Neural crest cell (in vitro differentiated cells): ENCODE measurements around the gene SOX18. TPM values are rescaled to one million over a fixed set of nuclear protein-coding genes. Genes with fewer than 3 reads are reported as not detected.

Experiments used
- DNase-seq: peaks from one replicate; pipeline ENCODE4 v3.0.0; 2021; ENCODE audit warnings: low read depth, mixed read lengths, low spot score
- H3K27ac Mint-ChIP-seq: one replicate; pipeline ENCODE4 v1.8.0; 2021; ENCODE audit warnings: mild to moderate bottlenecking, mixed read lengths; ENCODE audit not compliant: unreplicated experiment
- H3K27me3 Mint-ChIP-seq: 2 replicates; pipeline ENCODE4 v1.8.0; 2021; ENCODE audit warnings: low read depth, mild to moderate bottlenecking, mixed read lengths
- H3K36me3 Mint-ChIP-seq: 2 replicates; pipeline ENCODE4 v1.8.0; 2021; ENCODE audit warnings: low read depth, mild to moderate bottlenecking, mixed read lengths
- H3K4me1 Mint-ChIP-seq: 2 replicates; pipeline ENCODE4 v1.8.0; 2021; ENCODE audit warnings: mixed read lengths
- H3K4me3 Mint-ChIP-seq: one replicate; pipeline ENCODE4 v1.8.0; 2021; ENCODE audit warnings: mild to moderate bottlenecking, mixed read lengths
- H3K9me3 Mint-ChIP-seq: 2 replicates; pipeline ENCODE4 v1.8.0; 2021; ENCODE audit warnings: mixed read lengths
- CTCF ChIP-seq: fragments of 200-600 bp; sonication (generic); conservative IDR thresholded peaks from 2 replicates; pipeline ENCODE4 v1.5.0; 2021; ENCODE audit warnings: antibody characterized with exemption, mild to moderate bottlenecking
- total RNA-seq: library from RNA; stranded (reverse); gene quantifications from 2 replicates; pipeline ENCODE4 v1.2.1, GENCODE V29; 2021

SOX18 gene
- total RNA-seq, 1 donor from 2014 or later, result not detected

GRCh38 chr20:64011366-64011779 is 38.1 kb downstream of the SOX18 start:
- Mint-ChIP-seq H3K4me3 (no peak overlapping the region), H3K9me3 (peaks cover 5% of the 10 kb centered on the region), H3K4me1 (no peaks in the 10 kb centered on the region), H3K27ac (no peak overlapping the region), H3K27me3 (no peaks in the 10 kb centered on the region), H3K36me3 (peaks cover 27% of the 10 kb centered on the region)
- no peak for TF ChIP-seq CTCF
- no peak for DNase-seq

GRCh38 chr20:64010711-64011237 is 38.7 kb downstream of the SOX18 start:
- Mint-ChIP-seq H3K36me3 (peaks cover 27% of the 10 kb centered on the region), H3K4me1 (no peaks in the 10 kb centered on the region)

GRCh38 chr20:64009811-64010387 is 39.5 kb downstream of the SOX18 start:
- no peak for DNase-seq
- Mint-ChIP-seq H3K4me1 (no peaks in the 10 kb centered on the region), H3K9me3 (peaks cover 5% of the 10 kb centered on the region), H3K4me3 (no peak overlapping the region), H3K27me3 (no peaks in the 10 kb centered on the region), H3K36me3 (peaks cover 26% of the 10 kb centered on the region), H3K27ac (no peak overlapping the region)
- no peak for TF ChIP-seq CTCF

More at GRCh38 chr20:64010711-64011237, 38.7 kb downstream of the SOX18 start:
- TF ChIP-seq CTCF, result no peak
- Mint-ChIP-seq H3K4me3 (no peak overlapping the region), H3K27me3 (no peaks in the 10 kb centered on the region), H3K27ac (no peak overlapping the region), H3K9me3 (peaks cover 5% of the 10 kb centered on the region)
- DNase-seq, result no peak

- DNase-seq, result no peak
- Mint-ChIP-seq H3K36me3 (peaks cover 27% of the 10 kb centered on the region), H3K4me3 (no peak overlapping the region), H3K4me1 (no peaks in the 10 kb centered on the region), H3K27me3 (no peaks in the 10 kb centered on the region), H3K9me3 (peaks cover 5% of the 10 kb centered on the region), H3K27ac (no peak overlapping the region)
- no peak for TF ChIP-seq CTCF
These were observed 42.5 kb downstream of the SOX18 start for GRCh38 chr20:64006902-64007301.

- Mint-ChIP-seq H3K9me3 (peaks cover 5% of the 10 kb centered on the region), H3K27ac (no peak overlapping the region), H3K27me3 (no peaks in the 10 kb centered on the region), H3K36me3 (peaks cover 30% of the 10 kb centered on the region), H3K4me3 (no peak overlapping the region), H3K4me1 (no peaks in the 10 kb centered on the region)
- TF ChIP-seq CTCF, result no peak
- no peak for DNase-seq
These were observed 42.9 kb downstream of the SOX18 start for GRCh38 chr20:64006490-64006889.
